OCI-LY3 (cell line): ENCODE data around the gene DHPS.

Experiments
- EZH2phosphoT487 ChIP-seq: fragments of 200-600 bp; shearing (Covaris generic); IDR thresholded peaks from 2 replicates; pipeline ENCODE4 v1.6.1; 2018; ENCODE audit warnings: antibody characterized with exemption, mixed run types, low read depth
- TF ChIP-seq, protein P1 (sequence below): fragments of 200-600, 300-600 bp; sonication (generic); IDR thresholded peaks from 2 replicates; pipeline ENCODE4 v1.5.1; 2014; ENCODE audit warnings: antibody characterized with exemption, low read length, low read depth

DNA sequence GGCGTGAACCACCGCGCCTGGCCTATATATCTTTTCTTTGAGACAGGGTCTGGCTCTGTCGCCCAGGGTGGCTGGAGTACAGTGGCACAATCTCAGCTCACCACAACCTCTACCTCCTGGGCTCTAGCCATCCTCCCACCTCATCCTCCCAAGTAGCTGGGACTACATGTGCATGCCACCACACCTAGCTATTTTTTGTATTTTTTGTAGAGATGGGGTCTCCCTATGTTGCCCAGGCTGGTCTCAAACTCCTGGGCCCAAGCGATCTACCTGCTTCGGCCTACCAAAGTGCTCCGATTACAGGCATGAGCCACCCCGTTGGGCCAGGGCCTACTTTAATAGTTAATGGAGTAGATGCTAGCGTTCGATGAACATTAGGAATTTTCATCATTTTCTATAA lies 38.6 kb upstream of the DHPS start:
- TF ChIP-seq, protein P1, sequence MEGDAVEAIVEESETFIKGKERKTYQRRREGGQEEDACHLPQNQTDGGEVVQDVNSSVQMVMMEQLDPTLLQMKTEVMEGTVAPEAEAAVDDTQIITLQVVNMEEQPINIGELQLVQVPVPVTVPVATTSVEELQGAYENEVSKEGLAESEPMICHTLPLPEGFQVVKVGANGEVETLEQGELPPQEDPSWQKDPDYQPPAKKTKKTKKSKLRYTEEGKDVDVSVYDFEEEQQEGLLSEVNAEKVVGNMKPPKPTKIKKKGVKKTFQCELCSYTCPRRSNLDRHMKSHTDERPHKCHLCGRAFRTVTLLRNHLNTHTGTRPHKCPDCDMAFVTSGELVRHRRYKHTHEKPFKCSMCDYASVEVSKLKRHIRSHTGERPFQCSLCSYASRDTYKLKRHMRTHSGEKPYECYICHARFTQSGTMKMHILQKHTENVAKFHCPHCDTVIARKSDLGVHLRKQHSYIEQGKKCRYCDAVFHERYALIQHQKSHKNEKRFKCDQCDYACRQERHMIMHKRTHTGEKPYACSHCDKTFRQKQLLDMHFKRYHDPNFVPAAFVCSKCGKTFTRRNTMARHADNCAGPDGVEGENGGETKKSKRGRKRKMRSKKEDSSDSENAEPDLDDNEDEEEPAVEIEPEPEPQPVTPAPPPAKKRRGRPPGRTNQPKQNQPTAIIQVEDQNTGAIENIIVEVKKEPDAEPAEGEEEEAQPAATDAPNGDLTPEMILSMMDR: no peak
- no peak for TF ChIP-seq EZH2phosphoT487
